ENCODE results near the gene BMP7. TPM values are rescaled to one million over a fixed set of nuclear protein-coding genes. Genes with fewer than 3 reads are reported as not detected.

BMP7 gene
- total RNA-seq, 1 donor from 2014 or later: not detected

GRCh38 chr20:57129303-57129702 is 137.1 kb downstream of the BMP7 start:
- DNase-seq: no peak
- no peak for ATAC-seq (ENCODE audit: low read depth)
- Mint-ChIP-seq H3K27ac (no peak overlapping the region), H3K4me1 (no peaks in the 10 kb centered on the region), H3K4me3 (no peak overlapping the region), H3K36me3 (ENCODE audit: low read depth) (no peaks in the 10 kb centered on the region), H3K9me3 (no peaks in the 10 kb centered on the region), H3K27me3 (peaks cover 14% of the 10 kb centered on the region)
- no peak for TF ChIP-seq CTCF (IDR thresholded peaks at IDR 0.05)
- ChIA-PET CTCF (no interaction called here), POLR2A (no interaction called here)
- intact Hi-C loops (cut with micrococcal nuclease): no loop called here

GRCh38 chr20:57128044-57128757 is 138.2 kb downstream of the BMP7 start:
- TF ChIP-seq CTCF (IDR thresholded peaks at IDR 0.05): no peak
- H3K4me1 Mint-ChIP-seq: no peaks in the 10 kb centered on the region
- no peak for DNase-seq
- intact Hi-C loops (cut with micrococcal nuclease): no loop called here
- ChIA-PET POLR2A (no interaction called here), CTCF (no interaction called here)
- no peak overlapping the region for H3K4me3 Mint-ChIP-seq
- H3K9me3 Mint-ChIP-seq: no peaks in the 10 kb centered on the region
- peaks cover 9% of the 10 kb centered on the region for H3K27me3 Mint-ChIP-seq
- H3K27ac Mint-ChIP-seq: no peak overlapping the region
- no peaks in the 10 kb centered on the region for H3K36me3 Mint-ChIP-seq (ENCODE audit: low read depth)
- ATAC-seq (ENCODE audit: low read depth): no peak

GRCh38 chr20:57126481-57127092 is 139.9 kb downstream of the BMP7 start:
- H3K36me3 Mint-ChIP-seq (ENCODE audit: low read depth): no peaks in the 10 kb centered on the region
- CTCF ChIA-PET: no interaction called here
- H3K27ac Mint-ChIP-seq: no peak overlapping the region
- intact Hi-C loops (cut with micrococcal nuclease): no loop called here
- ATAC-seq (ENCODE audit: low read depth): no peak
- peaks cover 8% of the 10 kb centered on the region for H3K27me3 Mint-ChIP-seq
- no peak for DNase-seq
- no peak for TF ChIP-seq CTCF (IDR thresholded peaks at IDR 0.05)
- no peaks in the 10 kb centered on the region for H3K4me1 Mint-ChIP-seq
- no peak overlapping the region for H3K4me3 Mint-ChIP-seq
- POLR2A ChIA-PET: no interaction called here
- no peaks in the 10 kb centered on the region for H3K9me3 Mint-ChIP-seq

- Mint-ChIP-seq H3K36me3 (ENCODE audit: low read depth) (no peaks in the 10 kb centered on the region), H3K27ac (peak overlapping the region; percentile 54), H3K4me3 (no peak overlapping the region), H3K27me3 (peaks cover 10% of the 10 kb centered on the region), H3K4me1 (no peaks in the 10 kb centered on the region), H3K9me3 (no peaks in the 10 kb centered on the region)
- TF ChIP-seq CTCF (IDR thresholded peaks at IDR 0.05): no peak
- intact Hi-C loops (cut with micrococcal nuclease): no loop called here
- ChIA-PET POLR2A (no interaction called here), CTCF (no interaction called here)
- ATAC-seq (ENCODE audit: low read depth) (no peak), DNase-seq (no peak)
Observed at GRCh38 chr20:57124800-57125517, 141.5 kb downstream of the BMP7 start.

- DNase-seq (no peak), ATAC-seq (ENCODE audit: low read depth) (no peak)
- intact Hi-C loops (cut with micrococcal nuclease): no loop called here
- H3K4me1 Mint-ChIP-seq: no peaks in the 10 kb centered on the region
- ChIA-PET CTCF (no interaction called here), POLR2A (no interaction called here)
- no peaks in the 10 kb centered on the region for H3K36me3 Mint-ChIP-seq (ENCODE audit: low read depth)
- H3K27me3 Mint-ChIP-seq: peaks cover 10% of the 10 kb centered on the region
- no peak overlapping the region for H3K4me3 Mint-ChIP-seq
- no peak for TF ChIP-seq CTCF (IDR thresholded peaks at IDR 0.05)
- no peaks in the 10 kb centered on the region for H3K9me3 Mint-ChIP-seq
- H3K27ac Mint-ChIP-seq: no peak overlapping the region
Observed at GRCh38 chr20:57124366-57124765, 142.1 kb downstream of the BMP7 start.
